Osteoblast (primary cell): ENCODE measurements around the gene IKZF2. TPM values are rescaled to one million over a fixed set of nuclear protein-coding genes. Genes with fewer than 3 reads are reported as not detected.

ENCODE experiments used
- DNase-seq: peaks from one replicate; pipeline ENCODE4 v3.0.0; 2011; ENCODE audit warnings: low spot score, mixed read lengths; ENCODE audit not compliant: insufficient read length; ENCODE audit errors: missing footprints
- H2AFZ ChIP-seq: 2 replicates; pipeline ENCODE4 v1.6.0; 2011; ENCODE audit warnings: mild to moderate bottlenecking, low read length
- H3K27ac ChIP-seq: 2 replicates; pipeline ENCODE4 v1.5.1; 2011; ENCODE audit warnings: mild to moderate bottlenecking, low read depth, low read length, moderate library complexity
- H3K27me3 ChIP-seq: 2 replicates; pipeline ENCODE4 v1.6.0; 2012; ENCODE audit warnings: mild to moderate bottlenecking, control low read depth, inconsistent platforms, low read length, moderate library complexity; ENCODE audit not compliant: insufficient read depth
- H3K36me3 ChIP-seq: 2 replicates; pipeline ENCODE4 v1.5.1; 2011; ENCODE audit warnings: mild to moderate bottlenecking, low read length, control low read depth, moderate library complexity; ENCODE audit not compliant: insufficient read depth
- H3K4me1 ChIP-seq: 2 replicates; pipeline ENCODE4 v1.5.1; 2011; ENCODE audit warnings: mild to moderate bottlenecking, low read length, control low read depth, moderate library complexity; ENCODE audit not compliant: insufficient read depth
- H3K4me2 ChIP-seq: 2 replicates; pipeline ENCODE4 v1.6.0; 2011; ENCODE audit warnings: mild to moderate bottlenecking, low read length; ENCODE audit not compliant: insufficient read depth
- H3K4me3 ChIP-seq: fragments of 200-600 bp; sonication (generic); 3 replicates; pipeline ENCODE4 v1.5.1; 2012; ENCODE audit warnings: mild to moderate bottlenecking, low read length, inconsistent platforms; ENCODE audit not compliant: insufficient read depth
- H3K79me2 ChIP-seq: 2 replicates; pipeline ENCODE4 v1.6.0; 2012; ENCODE audit warnings: mild to moderate bottlenecking, low read length, control low read depth, inconsistent platforms; ENCODE audit not compliant: insufficient read depth
- H3K9me3 ChIP-seq: 2 replicates; pipeline ENCODE4 v1.5.1; 2011; ENCODE audit warnings: low read depth, low read length, control low read depth
- H4K20me1 ChIP-seq: 2 replicates; pipeline ENCODE4 v1.6.0; 2012; ENCODE audit warnings: mild to moderate bottlenecking, low read length, control low read depth; ENCODE audit not compliant: insufficient read depth
- CTCF ChIP-seq: IDR thresholded peaks from 2 replicates; pipeline ENCODE4 v1.5.1; 2011; ENCODE audit warnings: mild to moderate bottlenecking, low read depth, low read length, moderate library complexity; ENCODE audit errors: extremely low read depth
- total RNA-seq: library from RNA; depleted of rRNA; stranded (reverse); fragments of >200 nt; gene quantifications from 2 replicates; pipeline ENCODE4 v1.2.3, GENCODE V29; 2012

The IKZF2 gene
- total RNA-seq, 1 donor = 11.9 TPM

- Histone ChIP-seq H3K27me3 (no peaks in the 10 kb centered on the region), H3K9me3 (no peaks in the 10 kb centered on the region), H3K36me3 (no peaks in the 10 kb centered on the region), H3K27ac (no peak overlapping the region), H3K79me2 (no peaks in the 10 kb centered on the region), H4K20me1 (no peaks in the 10 kb centered on the region), H3K4me3 (no peak overlapping the region), H3K4me1 (peaks cover 15% of the 10 kb centered on the region), H3K4me2 (no peak overlapping the region), H2AFZ (no peak overlapping the region)
- TF ChIP-seq CTCF = no peak
- no peak for DNase-seq
Observed at GRCh38 chr2:213086050-213086449, 65.4 kb downstream of the IKZF2 start.

GRCh38 chr2:213085538-213085937 lies 65.9 kb downstream of the IKZF2 start:
- H3K4me3 ChIP-seq = no peak overlapping the region
- no peak overlapping the region for H2AFZ ChIP-seq
- no peaks in the 10 kb centered on the region for H3K9me3 ChIP-seq
- H4K20me1 ChIP-seq = no peaks in the 10 kb centered on the region
- no peak overlapping the region for H3K27ac ChIP-seq
- H3K4me1 ChIP-seq = peaks cover 15% of the 10 kb centered on the region
- no peaks in the 10 kb centered on the region for H3K79me2 ChIP-seq
- DNase-seq = no peak
- TF ChIP-seq CTCF = no peak
- H3K36me3 ChIP-seq = no peaks in the 10 kb centered on the region
- no peaks in the 10 kb centered on the region for H3K27me3 ChIP-seq
- H3K4me2 ChIP-seq = no peak overlapping the region

- no peaks in the 10 kb centered on the region for H3K79me2 ChIP-seq
- peaks cover 6% of the 10 kb centered on the region for H3K4me1 ChIP-seq
- no peak for TF ChIP-seq CTCF
- H3K27ac ChIP-seq = no peak overlapping the region
- no peak overlapping the region for H2AFZ ChIP-seq
- no peaks in the 10 kb centered on the region for H3K36me3 ChIP-seq
- H3K4me2 ChIP-seq = no peak overlapping the region
- no peaks in the 10 kb centered on the region for H3K27me3 ChIP-seq
- no peak overlapping the region for H3K4me3 ChIP-seq
- H3K9me3 ChIP-seq = no peaks in the 10 kb centered on the region
- DNase-seq = no peak
- no peaks in the 10 kb centered on the region for H4K20me1 ChIP-seq
Observed at GRCh38 chr2:213084261-213084660, 67.2 kb downstream of the IKZF2 start.

GRCh38 chr2:213080969-213081617 lies 70.3 kb downstream of the IKZF2 start:
- Histone ChIP-seq H3K4me3 (no peak overlapping the region), H3K4me1 (no peaks in the 10 kb centered on the region), H3K9me3 (no peaks in the 10 kb centered on the region), H3K36me3 (no peaks in the 10 kb centered on the region), H4K20me1 (no peaks in the 10 kb centered on the region), H3K27me3 (no peaks in the 10 kb centered on the region), H3K27ac (no peak overlapping the region), H3K4me2 (no peak overlapping the region), H2AFZ (no peak overlapping the region), H3K79me2 (no peaks in the 10 kb centered on the region)
- no peak for TF ChIP-seq CTCF
- no peak for DNase-seq
